CD4-positive, alpha-beta T cell treated with Interleukin-17A for 4 hours (primary cell): ENCODE measurements around the gene COL8A1.
"Not testable (repeated sequence)": the region's sequence is repeated elsewhere in the genome, so short reads cannot be mapped to it uniquely, and the experiment has no call there.

Source experiments
- DNase-seq: peaks from one replicate; pipeline ENCODE4 v3.0.0-alpha.2; 2020; ENCODE audit warnings: mixed read lengths

Gene COL8A1

DNA sequence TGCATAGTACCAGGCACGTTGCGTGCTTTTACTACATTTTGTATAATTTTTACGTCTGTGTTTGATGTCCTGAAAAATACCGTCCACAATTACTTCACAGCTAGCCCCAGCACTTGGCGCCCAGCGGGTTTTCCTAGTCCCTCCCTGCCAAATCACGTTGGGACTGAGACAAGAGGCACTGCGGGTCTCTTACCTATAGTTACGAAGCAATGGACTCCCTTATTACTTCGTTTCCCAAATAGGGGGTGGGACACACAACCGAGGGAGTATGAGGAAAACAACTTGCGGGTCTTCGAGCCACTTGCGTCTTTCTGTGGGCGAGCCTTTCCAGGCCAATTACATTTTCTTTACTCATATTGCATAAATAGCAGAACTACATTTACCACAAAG, 178.6 kb downstream of the COL8A1 start:
- DNase-seq, result peak; percentile 13

DNA sequence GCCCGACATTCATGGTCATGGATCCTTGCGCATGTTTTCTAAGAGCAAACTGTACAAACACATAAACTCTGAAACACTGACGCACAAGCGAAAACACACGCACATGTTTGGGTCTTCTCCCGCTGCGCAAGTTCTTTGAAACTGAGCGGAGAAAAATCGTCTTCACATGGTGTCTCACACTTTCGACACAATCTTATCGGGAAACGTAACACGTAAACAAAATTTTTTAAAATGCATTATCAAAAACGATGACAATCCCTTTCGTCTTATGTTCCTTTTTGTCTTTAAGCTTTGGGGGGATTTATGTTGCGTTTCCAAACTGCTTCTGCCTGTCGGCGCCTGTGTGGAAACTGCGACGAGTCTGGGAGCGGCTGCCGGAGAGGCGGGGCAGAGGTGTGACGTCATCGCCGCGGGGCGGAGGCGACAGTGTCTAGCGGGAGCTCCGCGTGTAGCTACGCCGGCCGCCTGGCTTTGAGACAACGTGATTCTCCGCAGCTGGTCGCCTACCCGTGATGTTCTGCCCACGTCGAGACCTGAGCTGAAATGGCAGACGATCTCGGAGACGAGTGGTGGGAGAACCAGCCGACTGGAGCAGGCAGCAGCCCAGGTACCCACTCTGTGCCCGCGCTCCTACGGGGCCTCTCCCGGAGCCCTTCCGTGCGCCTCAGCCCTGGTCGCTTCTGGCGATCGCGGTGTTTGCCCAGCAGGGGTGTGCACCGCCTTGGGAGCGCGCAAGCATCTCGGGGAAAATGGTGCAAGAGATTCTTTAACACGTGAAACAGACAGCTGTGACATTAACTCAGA, 179.2 kb downstream of the COL8A1 start, which contains the start of gene CMSS1:
CMSS1 (plus strand) TSS at position 426 of the 804 bp plus-strand sequence.
- DNase-seq, result peak; percentile 97

DNA sequence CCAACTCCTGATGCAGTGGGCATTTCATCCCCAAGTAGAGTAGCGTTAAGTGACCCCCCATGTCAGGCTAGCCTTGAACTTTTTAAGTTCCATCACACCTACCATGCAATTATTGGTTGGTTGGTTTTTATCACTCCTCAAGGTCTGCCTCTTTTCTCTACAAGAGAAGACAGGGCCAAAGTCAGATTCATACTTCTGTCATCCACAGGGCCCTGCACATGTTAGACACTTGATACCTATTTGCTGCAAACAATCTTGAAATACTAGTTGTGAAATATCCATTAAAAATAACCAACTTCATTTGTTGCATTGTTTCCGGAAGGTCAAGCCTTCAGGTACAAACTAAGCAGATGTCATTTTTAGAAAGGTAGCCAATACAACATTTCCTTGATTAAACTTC, 180.4 kb downstream of the COL8A1 start:
- no peak for DNase-seq

DNA sequence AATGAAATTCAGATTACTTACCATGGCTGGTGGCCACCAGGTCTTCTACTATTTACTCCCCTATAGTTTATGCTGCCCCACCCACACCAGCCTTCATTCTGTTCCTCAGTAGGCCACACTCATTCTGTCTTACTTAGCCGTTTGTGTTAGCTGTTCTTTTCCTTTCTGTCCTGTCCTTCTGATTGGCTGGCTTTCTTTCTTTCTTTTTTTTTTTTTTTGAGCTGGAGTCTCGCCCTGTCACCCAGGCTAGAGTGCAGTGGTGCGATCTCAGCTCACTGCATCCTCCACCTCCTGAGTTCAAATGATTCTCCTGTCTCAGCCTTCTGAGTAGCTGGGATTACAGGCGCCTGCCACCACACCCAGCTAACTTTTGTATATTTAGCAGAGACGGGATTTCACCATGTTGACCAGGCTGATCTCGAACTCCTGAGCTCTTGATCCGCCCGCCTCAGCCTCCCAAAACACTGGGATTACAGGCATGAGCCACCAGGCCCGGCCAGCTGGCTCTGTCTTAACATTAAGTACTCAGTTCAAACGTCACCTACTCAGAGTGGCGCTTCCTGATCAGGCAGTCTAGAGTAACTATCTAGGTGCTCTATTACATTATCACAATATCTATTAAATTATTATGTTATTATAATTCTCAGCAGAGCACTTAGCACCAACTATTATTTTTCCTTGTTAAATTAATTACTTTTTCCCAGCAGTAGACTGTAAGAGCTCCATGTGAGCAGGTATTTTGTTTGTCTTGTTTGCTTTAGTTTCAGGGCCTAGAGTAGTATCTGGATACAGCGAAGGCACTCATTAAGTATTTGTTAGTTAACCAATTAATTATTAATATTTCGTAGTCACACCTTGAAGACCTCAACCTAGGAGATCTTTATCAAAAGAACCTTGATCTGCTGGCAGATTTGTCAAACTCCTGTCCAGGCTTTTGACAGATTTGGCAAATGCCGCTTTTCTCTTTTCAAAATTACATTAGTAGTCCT, 185.6 kb downstream of the COL8A1 start:
- DNase-seq, result no peak

DNA sequence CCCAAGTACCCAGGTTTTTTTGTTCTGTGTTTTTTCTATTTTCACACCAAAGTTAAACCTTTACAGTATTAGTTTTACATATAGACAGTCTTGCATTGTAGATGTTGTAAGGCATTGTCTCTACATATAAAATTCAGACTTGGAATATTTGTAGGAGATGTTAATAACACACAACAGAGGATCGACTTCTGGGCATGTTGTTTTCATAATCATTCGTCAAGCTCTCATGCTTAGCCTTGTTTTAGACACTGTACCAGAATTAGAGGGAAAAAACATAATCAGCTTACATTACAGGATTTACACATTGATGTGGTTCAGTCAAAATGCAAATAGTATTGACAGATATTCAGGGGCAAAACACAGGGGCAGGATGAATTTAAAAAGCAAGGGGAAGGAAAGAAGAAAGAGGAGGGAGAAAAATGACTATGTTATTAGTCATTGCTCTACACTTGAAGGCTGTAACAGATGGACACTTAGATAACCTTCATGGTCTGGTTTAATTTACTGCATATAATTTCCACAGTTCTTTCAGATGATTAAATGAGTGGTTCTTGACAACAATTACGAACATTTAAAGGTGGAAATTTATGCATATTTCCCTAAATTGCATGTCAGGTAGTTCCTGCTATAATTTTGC, 186.7 kb downstream of the COL8A1 start:
- no peak for DNase-seq

DNA sequence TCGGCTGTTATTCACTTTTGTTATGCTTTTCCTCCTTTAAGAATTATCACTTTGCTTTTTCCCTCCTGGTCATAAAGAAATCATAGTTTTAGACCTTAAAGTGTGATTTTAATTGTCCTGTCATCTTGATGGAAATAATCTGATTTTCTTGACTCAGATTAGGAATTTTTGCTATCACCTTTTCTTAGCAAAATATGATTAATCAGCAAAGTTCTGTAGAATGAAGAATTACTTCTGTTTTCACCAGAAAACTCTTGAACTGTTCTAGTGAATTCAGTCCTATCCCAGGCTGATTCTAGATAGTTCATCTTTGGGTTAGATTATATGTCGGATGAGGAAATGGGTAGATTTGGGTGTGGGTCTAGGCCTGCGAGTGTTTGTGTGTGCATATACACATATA, 191.4 kb downstream of the COL8A1 start:
- no peak for DNase-seq

DNA sequence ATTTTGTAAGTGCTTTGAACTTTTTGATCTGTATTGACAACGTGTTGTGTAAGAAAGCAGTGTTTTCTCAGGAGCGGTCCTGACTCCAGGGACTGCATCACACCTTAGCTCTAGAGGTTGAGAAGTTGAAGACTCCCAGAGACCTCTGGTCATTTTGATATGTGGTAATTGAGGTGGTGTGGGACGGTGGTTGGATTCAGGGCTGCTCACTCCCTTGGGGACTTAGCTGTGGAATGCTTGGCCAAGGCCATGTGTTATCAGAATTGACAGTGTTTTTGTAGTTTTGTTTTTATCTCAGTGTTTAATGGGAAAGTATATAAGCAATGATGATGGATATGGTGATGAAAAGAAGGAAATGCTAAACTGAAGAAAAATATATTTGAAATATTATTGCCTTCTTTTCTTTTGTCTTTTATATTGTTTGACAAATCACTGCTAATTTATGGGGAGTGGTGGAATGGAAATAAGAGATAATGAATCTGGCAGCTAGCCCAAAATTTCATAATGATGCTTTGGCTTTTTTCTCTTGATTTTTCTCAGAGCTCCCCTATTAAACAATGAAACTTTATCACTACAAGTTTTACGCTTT, 195.3 kb downstream of the COL8A1 start:
- no peak for DNase-seq

DNA sequence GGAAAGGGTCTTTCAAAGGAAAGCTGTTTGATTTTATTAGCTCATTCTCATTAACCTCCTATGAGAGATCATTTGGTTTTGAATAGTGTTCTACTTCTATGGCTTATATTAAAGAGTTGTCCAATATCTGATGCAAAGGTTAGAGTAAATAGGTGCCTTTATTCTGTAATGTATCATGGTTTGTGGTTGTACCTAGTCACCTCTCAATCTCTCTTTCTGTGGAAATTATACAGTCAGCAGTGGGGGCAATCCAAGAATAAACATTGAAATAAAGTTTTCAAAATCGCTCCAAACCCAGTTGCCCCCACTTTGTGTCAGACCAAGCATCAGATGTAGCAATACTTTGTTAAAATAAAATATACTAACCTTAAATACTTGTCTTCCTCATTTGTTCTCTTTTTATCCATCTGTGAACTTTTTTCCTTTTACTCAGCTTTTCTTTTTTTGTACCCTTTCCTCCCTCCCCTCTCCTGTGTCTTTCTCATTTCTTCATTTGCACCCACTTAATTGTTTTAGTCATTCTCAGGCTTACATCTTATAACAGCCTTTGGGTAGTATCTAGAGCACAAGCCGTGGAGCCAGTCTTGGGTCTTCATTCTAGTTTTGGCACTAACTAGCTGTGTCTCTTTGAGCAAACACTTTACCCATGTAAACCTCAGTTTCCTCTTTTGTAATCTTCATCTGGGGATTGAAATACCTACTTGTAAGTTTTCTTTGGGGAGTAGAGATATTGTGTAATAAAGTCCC, 196.0 kb downstream of the COL8A1 start:
- DNase-seq, result no peak

DNA sequence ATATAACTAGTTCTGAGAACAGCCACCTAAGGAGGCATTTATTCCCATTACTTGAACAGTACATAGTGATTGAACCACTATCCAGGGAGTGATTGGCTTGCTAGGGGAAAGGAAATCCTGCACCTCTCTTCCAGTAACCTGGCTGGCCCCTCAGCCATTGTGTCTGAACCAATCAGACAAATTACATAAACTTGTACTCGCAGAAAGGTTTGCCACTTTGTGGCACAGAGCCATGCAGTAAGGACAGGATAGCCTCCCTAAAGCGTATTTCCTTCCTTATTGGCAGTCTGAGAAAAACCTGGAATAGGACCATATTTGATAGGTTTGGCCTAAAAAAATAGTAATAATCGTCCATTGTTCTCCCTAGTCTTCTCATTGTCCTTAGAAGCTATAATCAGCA, 198.3 kb downstream of the COL8A1 start:
- no peak for DNase-seq

DNA sequence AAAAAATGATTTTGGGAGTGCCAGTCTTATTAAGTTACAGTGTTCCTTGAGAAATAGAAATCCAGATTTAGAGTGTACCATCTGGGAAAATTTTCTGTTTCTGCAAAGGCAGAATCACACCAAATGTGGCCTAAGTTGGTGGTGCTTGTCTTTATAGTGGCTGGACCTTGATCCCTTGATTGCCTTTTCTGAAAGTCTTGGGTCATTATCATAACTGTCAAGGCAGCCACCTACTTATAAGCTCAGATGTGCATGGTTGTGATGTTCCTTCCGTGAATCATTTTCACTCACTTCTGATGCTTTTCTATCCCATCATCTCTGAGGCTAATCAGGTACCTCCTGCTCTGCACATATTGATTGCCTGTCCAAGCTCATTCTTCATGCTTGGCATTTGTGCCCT, 199.3 kb downstream of the COL8A1 start:
- DNase-seq, result no peak

DNA sequence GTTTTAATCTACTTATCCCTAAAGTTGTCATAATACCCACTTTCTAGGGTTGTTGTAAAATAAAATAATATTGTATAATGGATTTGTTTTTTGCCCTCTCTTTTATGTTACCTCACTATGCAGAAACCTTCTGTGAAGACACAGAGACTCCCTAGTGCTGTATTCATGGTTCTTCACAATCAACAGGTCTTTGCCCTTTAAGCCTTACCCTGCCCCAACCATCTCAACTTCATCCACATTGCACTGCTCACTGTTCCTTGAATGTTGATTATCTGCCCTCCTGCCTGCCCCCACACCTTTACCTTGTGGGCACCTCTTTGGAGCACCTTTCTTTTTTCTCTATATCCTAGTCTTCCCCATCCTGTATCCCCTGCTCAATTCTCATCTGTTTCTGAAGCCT, 200.4 kb downstream of the COL8A1 start:
- no peak for DNase-seq

DNA sequence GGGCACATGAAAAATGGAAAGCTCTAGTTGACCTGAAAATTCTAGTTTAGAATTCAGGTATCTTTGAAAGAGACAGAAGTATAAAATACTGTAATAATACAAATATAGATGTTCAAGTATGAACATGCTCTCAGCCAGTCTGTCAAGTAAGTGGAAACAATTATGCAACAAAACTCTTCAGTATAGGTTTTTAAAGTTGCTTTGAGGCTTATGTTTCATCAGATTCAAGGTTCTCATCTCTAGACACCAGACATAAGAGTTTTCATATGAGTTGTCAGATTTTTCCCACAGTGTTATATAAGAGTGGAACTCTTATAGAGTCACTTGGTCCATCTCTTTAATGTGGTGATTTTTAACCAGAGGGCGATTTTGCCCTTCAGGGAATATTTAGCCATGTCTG, 201.2 kb downstream of the COL8A1 start:
- DNase-seq, result no peak

DNA sequence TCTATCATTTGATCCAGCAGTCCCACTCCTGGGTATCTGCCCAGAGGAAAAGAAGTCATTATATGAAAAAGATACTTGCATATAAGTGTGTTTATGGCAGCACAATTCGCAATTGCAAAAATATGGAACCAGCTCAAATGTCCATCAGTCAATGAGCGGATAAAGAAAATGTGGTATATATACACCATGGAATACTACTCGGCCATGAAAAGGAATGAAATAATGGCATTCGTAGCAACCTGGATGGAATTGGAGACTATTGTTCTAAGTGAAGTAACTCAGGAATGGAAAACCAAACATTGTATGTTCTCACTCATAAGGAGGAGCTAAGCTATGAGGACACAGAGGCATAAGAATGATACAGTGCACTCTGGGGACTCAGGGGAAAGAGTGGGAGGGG, 203.6 kb downstream of the COL8A1 start:
- not testable (repeated sequence) for DNase-seq

DNA sequence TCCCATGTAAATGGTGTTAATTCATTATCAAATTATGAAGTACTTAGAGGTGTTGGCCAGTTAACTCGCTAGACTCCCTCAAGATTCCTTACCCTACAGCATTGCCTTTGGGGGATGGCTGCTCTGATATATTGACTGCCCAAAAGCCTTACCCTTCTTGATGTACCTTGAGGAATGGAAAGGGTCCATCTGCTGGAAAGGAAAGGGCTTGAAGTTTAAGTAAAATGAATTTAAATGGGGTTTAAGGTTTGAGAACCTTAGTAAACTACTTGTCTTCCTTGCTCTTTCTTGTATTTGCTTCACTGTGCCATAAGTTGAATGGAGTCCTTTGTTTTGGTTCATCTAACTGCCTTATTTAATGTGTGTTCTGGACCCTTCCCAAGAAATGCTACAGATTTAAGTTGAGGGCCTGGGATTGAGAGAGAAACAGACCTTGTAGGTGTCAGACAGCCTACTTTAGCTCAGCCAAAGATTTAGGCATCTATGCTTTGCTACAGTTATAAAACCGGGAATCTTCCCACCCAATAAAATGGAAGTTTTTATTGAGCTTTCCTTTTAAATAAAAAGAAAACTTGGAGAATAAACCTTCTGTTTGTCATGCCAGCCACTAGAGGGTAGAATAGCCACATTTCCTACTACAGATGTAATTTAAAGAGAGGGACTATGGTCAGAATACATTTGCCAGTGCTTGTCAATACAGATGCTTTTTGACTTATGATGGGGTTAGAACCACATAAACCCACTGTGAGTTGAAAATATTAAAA, 204.6 kb downstream of the COL8A1 start:
- no peak for DNase-seq

DNA sequence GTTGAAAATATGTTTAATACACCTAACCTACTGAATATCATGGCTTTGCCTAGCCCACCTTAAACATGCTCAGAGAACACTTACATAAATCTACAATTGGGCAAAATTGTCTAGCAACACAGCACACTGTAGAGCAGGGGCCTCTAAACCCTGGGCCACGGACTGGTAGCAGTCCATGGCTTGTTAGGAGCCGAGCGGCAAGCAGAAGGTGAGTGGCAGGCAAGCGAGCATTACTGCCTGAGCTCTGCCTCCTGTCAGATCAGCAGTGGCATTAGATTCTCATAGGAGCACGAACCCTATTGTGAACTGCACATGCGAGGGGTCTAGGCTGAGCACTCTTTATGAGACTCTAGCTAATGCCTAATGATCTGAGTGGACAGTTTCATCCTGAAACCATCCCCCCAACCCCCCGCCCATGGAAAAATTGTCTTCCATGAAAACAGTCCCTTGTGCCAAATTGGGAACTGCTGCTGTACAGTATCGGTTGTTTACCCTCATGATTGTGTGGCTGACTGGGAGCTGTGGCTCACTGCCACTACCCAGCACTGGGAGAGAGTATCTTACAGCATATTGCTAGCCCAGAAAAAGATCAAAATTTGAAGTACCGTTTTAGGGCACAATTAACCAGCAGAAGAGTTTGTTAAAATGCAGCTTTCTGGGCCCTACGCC, 205.3 kb downstream of the COL8A1 start:
- DNase-seq, result no peak

DNA sequence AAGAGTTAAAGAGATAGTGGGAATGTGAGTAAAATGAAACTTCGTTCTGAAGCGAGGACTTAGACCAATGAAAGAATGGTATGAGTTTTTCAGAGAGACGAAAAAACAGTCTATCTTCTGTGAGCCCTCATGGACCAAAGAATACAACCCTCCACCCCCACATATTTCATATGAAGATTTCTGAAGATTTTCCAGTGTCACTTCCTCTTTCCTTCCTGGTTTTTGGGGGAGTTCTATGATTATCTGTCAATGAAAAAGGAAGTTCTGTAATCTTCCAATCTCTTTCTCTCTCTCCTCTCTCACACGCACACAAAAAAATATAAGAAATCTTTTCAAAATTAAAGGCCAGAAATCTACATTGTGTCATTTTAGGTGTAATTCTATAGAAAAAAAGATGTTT, 206.9 kb downstream of the COL8A1 start:
- DNase-seq, result no peak

DNA sequence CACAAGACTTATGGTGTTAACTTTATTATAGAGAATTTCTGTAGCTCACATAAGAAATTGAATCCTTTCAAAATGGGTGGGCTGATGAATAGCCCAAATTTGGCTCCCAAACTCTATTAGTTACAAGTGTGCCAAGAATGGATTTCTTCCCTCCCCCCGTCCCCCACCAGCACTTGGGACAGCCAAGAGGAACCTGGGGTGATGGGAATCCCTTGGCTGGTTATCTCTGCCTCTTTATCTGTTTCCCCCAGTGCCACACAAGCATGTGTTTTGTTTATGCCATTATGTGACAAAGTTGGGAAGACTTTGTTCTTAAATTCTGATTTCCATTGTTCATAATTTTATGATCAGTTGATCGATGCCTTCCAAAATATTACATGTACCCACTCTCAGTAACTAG, 207.6 kb downstream of the COL8A1 start:
- DNase-seq, result no peak

DNA sequence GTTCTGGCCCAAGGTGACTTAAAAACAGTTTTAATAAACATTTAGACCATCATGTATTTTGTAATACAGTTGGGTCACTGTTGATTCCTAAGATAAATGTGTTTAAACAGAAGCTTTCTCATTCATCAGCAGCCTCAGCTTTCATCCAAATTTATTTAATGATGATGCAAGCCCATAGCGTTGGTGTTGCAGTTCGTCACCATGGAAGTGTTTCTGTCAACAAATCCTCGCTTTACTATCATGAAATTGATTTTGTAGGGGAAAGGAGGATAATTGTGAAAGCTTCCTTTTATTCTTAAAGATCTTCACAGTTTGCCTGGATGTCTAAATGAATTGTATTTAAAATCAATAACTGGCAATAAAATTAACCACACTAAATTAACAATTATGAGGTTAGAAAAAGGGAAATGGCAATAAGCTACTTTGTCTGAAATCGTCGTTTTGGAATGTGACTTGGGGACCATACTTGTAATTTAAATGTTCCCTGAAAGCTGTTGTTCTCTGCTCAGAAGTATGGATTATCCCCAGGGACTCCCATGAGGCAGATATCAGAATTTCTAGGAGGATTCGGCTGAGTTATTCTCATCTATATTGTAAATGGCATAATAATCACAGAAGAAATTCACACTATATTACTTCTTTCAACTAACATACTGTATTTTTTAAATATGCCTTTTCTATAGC, 208.2 kb downstream of the COL8A1 start:
- DNase-seq, result no peak

DNA sequence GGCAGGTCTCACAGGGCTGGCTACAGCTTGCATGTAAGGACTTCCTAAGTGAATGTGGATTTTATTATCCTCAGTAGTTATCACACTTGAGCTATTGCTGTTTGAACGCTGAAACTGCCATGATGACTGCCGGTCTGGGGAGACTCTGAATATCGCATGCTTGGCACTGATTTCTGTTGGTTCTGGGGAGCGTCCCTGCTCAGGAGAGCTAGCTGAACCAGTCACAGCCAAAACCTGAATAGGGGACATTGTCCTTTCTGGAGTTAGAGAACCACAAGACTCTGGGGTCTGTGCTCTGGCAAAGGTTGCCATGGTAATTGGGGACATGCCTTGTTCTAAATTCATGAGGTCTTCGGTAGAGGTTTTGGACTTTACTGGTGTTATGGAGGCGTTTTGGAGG, 210.0 kb downstream of the COL8A1 start:
- no peak for DNase-seq
